GM12873 (cell line): ENCODE results near the gene CALCB.

Source experiments
- TF ChIP-seq, protein P1 (sequence below): IDR thresholded peaks from 2 replicates; pipeline ENCODE4 v1.5.1; 2012; ENCODE audit warnings: low read depth, mild to moderate bottlenecking, moderate library complexity, low read length, control low read depth; ENCODE audit not compliant: insufficient read depth; ENCODE audit errors: missing control alignments

The CALCB gene

DNA sequence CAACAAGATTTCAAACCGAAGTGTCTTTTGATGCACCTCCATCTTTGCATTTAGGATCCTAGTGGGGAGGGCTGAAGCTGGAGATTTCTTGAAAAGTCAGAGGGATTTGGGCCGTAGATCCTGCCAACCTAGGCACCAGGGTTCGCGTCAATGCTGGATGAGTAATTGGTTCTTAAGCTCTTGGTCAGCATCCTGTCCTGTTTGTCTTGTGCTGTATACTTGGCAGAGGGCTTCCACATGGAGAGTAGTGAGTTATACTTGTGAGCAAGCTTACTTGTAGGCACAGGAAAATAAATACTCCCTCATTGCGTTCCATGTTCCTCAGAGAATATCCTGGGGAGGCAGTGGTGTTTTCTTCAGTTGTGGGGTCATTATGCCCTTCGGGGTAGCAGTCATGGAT, 53.9 kb downstream of the CALCB start:
- TF ChIP-seq, protein P1, sequence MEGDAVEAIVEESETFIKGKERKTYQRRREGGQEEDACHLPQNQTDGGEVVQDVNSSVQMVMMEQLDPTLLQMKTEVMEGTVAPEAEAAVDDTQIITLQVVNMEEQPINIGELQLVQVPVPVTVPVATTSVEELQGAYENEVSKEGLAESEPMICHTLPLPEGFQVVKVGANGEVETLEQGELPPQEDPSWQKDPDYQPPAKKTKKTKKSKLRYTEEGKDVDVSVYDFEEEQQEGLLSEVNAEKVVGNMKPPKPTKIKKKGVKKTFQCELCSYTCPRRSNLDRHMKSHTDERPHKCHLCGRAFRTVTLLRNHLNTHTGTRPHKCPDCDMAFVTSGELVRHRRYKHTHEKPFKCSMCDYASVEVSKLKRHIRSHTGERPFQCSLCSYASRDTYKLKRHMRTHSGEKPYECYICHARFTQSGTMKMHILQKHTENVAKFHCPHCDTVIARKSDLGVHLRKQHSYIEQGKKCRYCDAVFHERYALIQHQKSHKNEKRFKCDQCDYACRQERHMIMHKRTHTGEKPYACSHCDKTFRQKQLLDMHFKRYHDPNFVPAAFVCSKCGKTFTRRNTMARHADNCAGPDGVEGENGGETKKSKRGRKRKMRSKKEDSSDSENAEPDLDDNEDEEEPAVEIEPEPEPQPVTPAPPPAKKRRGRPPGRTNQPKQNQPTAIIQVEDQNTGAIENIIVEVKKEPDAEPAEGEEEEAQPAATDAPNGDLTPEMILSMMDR = no peak
